HG03025 (cell line): ENCODE results near the gene VIL1.

Experiments
- ATAC-seq: cut with Tn5 transposase; IDR thresholded peaks from one replicate; pipeline ENCODE4 v1.9.1; 2021; ENCODE audit warnings: mild to moderate bottlenecking, moderate library complexity; ENCODE audit not compliant: unreplicated experiment, low FRiP score

The VIL1 gene

DNA sequence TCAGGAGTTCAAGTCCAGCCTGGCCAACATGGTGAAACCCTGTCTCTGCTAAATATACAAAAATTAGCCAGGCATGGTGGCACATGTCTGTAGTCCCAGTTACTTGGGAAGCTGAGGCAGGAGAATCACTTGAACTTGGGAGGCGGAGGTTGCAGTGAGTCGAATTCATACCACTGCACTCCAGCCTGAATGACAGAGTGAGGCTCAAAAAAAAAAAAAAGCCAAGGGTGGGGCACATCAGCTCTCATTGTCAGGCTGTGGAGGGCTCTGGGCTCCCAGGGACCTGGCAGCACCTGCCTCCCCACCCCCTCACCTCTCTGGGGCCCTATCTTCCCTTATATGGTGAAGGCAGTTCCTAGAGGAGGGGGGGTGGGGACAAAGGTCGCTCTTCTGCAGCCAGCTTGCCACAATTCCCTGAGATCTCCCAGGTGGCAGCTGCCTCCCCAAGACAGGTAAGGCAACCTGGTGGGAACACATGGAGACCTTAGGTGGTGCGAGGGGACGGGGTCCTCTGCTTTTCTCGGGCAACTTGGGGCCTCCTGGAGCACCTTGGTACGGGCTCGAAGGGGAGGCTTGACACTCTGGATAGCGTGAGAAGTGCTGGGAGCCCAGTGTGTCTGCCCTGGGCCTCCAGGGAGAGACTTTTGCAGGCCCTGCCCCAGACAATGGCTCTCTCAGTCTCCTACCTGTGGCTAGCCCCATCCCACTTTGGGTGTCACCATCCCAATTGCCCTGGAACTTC, at the start of gene VIL1:
Gene VIL1, plus strand, starts transcription at position 407 of the 742 bp plus-strand sequence. CDS start 4,656 bp downstream, outside the sequence.
- no peak for ATAC-seq

- no peak for ATAC-seq
Observed at GRCh38 chr2:218369330-218369729, 49.6 kb upstream of the VIL1 start.

GRCh38 chr2:218370410-218371063, 48.4 kb upstream of the VIL1 start:
- ATAC-seq: no peak

GRCh38 chr2:218371983-218372350, 47.0 kb upstream of the VIL1 start:
- ATAC-seq: no peak

- ATAC-seq: no peak
Observed at GRCh38 chr2:218374795-218375194, 44.1 kb upstream of the VIL1 start.

GRCh38 chr2:218375212-218375611, 43.7 kb upstream of the VIL1 start:
- ATAC-seq: no peak

GRCh38 chr2:218378053-218378452, 40.9 kb upstream of the VIL1 start:
- ATAC-seq: no peak

DNA sequence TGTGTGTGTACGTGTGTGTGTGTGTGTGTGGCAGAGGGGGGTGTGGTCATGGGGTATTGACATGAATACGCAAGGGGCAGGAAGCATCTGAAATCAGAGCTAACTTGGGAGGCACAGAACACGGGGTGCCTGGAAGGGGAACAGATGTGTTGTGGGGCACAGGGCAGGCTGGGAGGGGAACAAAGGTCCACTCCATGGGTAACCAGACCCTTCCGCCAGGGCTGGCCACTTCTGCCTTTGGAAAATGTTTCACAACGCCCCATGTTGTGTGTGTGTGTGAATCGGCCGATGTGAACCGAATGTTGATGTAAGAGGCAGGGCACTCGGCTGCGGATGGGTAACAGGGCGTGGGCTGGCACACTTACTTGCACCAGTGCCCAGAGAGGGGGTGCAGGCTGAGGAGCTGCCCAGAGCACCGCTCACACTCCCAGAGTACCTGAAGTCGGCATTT, 37.0 kb upstream of the VIL1 start, which contains the start of gene SLC11A1:
Gene SLC11A1, plus strand, starts transcription at position 358 of the 451 bp plus-strand sequence. CDS start 96 bp downstream, outside the sequence.
- no peak for ATAC-seq

DNA sequence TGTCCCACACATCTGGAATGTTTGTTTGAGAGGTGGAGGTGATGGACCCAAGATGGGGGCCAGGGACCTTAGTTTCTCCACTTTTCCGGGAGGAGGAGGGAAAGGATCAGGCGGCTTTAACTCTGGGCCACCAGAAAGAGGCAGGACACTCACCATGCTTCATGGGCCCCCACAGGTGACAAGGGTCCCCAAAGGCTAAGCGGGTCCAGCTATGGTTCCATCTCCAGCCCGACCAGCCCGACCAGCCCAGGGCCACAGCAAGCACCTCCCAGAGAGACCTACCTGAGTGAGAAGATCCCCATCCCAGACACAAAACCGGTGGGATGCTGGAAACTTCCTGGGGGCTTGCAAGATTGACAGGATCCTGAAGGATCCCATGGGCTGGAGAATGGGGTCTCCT, 36.1 kb upstream of the VIL1 start:
- ATAC-seq: no peak

GRCh38 chr2:218383892-218384519, 34.9 kb upstream of the VIL1 start:
- ATAC-seq: no peak

- ATAC-seq: no peak
Observed at GRCh38 chr2:218384975-218385374, 33.9 kb upstream of the VIL1 start.

GRCh38 chr2:218386505-218387368, 32.2 kb upstream of the VIL1 start:
- ATAC-seq: no peak

DNA sequence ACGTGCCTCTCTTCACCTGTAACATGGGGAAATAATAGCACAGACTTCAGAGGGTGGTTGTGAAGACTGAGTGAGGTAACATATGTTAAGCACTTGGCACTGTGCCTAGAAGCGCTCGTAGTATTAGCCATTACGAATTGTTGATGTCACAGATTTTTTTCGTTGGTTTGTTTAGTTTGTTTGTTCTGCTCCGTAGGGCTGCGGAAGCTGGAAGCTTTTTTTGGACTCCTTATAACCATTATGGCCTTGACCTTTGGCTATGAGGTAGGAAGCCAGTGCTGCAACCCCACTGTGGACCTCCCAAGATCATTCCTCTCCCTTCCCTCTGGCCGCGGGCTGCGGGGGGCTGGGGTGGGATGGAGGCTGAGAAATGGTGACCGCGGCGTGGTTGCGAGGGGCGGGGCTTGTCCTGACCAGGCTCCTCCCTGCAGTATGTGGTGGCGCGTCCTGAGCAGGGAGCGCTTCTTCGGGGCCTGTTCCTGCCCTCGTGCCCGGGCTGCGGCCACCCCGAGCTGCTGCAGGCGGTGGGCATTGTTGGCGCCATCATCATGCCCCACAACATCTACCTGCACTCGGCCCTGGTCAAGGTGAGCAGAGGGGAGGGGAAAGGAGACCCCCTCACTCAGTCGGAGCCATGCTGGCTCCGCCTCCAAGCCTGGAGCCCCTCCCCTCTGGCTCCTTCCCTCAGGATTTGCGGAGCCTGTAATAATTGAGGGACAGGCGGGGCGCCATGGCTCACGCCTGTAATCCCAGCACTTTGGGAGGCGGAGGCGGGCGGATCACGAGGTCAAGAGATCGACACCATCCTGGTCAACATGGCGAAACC, 31.3 kb upstream of the VIL1 start:
- no peak for ATAC-seq

GRCh38 chr2:218389333-218390150, 29.4 kb upstream of the VIL1 start:
- ATAC-seq: no peak

- ATAC-seq: no peak
Observed at GRCh38 chr2:218391202-218391601, 27.7 kb upstream of the VIL1 start.

DNA sequence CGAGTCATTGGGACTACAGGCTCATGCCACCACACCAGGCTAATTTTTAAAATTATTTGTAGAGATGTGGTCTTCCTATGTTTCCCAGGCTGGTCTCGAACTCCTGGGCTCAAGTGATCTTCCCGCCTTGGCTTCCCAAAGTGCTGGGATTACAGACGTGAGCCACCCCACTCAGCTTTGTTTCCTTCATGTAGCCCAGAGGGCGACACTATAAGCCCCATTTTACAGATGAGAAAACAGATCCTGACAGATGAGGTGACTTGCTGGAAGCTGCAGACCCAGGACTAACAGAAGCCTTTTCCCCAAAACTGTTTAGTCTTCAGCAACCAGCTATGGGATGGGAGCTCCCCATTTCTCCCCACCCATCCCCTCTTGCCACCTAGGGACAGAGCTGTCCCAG, 26.5 kb upstream of the VIL1 start:
- ATAC-seq: no peak

DNA sequence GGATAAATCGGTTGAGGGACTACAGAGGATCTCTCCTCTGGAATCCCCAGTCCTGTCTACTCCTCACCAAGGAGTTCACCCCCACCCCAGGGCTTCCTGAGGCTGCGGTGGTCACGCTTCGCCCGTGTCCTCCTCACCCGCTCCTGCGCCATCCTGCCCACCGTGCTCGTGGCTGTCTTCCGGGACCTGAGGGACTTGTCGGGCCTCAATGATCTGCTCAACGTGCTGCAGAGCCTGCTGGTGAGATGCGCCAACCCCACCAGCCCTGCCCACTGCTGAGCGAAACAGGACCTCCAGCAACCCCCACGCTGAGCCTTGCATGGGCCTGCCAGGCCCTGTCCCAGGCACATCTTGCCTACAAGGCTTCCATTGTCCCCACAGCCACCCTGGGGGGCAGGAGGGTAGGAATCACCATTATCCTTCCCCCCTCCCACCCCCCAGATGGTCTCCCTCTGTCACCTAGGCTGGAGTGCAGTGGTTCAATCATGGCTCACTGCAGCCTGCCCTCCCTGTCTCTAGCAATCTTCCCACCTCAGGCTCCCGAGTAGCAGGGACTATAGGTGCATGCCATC, 25.9 kb upstream of the VIL1 start:
- ATAC-seq: no peak

GRCh38 chr2:218393750-218394290, 25.1 kb upstream of the VIL1 start:
- no peak for ATAC-seq
